WI38 (cell line): ENCODE data around the gene PIAS1.
"Not testable (repeated sequence)": the region's sequence is repeated elsewhere in the genome, so short reads cannot be mapped to it uniquely, and the experiment has no call there.

Experiments
- H3K4me3 ChIP-seq: 2 replicates; pipeline ENCODE4 v1.5.1; 2011; ENCODE audit warnings: low read depth, mild to moderate bottlenecking, control low read depth, low read length
- CTCF ChIP-seq: IDR thresholded peaks from 2 replicates; pipeline ENCODE4 v1.5.1; 2012; ENCODE audit warnings: low read depth, mild to moderate bottlenecking, control low read depth, low read length

Gene PIAS1

DNA sequence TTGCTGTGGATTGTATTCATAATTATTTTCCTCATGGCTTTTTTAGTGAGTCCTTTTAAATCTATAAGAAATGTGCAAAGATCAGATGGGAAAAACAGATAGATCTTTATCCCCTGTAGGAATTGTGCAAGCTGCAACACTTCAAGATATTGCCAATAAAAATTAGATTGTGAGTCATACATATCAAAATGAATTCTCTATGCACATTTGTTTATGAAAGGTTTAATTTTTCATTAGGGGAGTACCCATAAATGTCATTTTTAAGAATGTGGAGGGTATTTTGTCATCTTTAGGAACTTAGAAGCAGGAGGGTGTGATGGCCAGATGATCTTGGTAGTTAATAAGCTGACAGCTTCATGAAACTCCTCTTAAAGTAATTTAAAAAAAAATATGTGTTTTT, 2.9 kb downstream of the PIAS1 start:
- no peak for TF ChIP-seq CTCF
- H3K4me3 ChIP-seq = no peak overlapping the region

DNA sequence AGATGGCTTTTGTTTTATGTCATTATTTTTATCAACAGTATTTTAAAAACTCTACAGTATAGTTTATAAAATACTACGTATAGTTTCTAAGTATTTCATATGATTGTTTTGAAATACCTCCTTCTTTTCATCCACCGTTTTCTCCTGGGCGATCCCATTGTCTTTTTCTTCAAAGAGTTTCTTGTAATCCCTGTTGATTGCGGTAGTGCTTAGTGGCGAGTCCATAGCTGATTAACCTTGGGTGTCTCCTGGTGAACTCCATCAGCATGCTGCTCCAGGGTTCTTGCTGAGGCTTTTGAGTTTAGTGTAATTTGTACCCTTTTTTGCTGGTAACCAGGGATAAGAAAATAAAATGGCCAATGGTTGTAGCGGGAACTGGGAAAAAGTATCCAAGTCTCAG, 3.6 kb downstream of the PIAS1 start:
- no peak overlapping the region for H3K4me3 ChIP-seq
- no peak for TF ChIP-seq CTCF

DNA sequence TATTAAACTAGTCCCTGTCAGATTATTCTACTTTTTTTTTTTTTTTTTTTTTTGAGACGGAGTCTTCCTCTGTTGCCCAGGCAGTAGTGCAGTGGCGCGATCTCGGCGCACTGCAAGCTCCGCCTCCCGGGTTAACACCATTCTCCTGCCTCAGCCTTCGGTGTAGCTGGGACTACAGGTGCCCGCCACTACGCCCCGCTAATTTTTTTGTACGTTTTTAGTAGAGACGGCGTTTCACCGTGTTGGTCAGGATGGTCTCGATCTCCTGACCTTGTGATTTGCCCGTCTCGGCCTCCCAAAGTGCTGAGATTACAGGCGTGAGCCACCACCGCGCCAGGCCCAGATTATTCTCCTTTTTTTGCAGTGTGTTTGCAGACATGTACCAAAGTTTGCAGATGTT, 4.9 kb downstream of the PIAS1 start:
- H3K4me3 ChIP-seq = not testable (repeated sequence)

- H3K4me3 ChIP-seq = no peak overlapping the region
- TF ChIP-seq CTCF = no peak
Observed at GRCh38 chr15:68059630-68060029, 5.5 kb downstream of the PIAS1 start.

DNA sequence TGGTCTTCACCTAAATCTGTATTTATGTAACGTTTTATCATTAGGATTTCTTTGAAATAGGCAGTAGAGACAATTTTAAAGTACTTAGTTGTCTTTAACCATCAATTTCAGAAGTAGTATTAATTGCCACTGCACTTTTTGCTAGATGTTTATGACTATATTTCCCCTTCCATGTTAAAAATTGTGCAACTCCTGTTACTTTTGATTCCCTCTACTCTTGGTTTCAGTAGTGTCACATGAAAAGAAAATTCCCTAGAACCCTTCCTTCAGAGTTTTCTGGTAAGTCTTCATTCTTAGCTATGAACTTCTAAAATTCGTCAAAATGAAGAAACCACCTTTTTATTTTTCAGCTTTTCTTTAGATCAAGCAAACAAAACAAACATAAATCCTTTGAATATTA, 7.1 kb downstream of the PIAS1 start:
- no peak overlapping the region for H3K4me3 ChIP-seq
- TF ChIP-seq CTCF = no peak

- no peak overlapping the region for H3K4me3 ChIP-seq
- TF ChIP-seq CTCF = no peak
Observed at GRCh38 chr15:68061602-68062001, 7.5 kb downstream of the PIAS1 start.

GRCh38 chr15:68062214-68062613, 8.1 kb downstream of the PIAS1 start:
- H3K4me3 ChIP-seq = no peak overlapping the region
- no peak for TF ChIP-seq CTCF

- H3K4me3 ChIP-seq = no peak overlapping the region
- no peak for TF ChIP-seq CTCF
Observed at GRCh38 chr15:68062946-68063465, 8.9 kb downstream of the PIAS1 start.
